A204.1 (cell line): ENCODE data around the gene SRSF10.
"Not testable (repeated sequence)": the region's sequence is repeated elsewhere in the genome, so short reads cannot be mapped to it uniquely, and the experiment has no call there.

Experiments used
- FAIRE-seq: peaks from 2 replicates; lab custom pipeline; 2012; peaks lifted over from hg19 to GRCh38; lab: Jason Lieb, UNC

SRSF10 gene

GRCh38 chr1:23997812-23998211 lies 17.7 kb upstream of the SRSF10 start:
- no peak for FAIRE-seq

- FAIRE-seq: no peak
Observed at GRCh38 chr1:23996700-23997229, 16.6 kb upstream of the SRSF10 start.

- FAIRE-seq: no peak
Observed at GRCh38 chr1:23995431-23995837, 15.3 kb upstream of the SRSF10 start.

DNA sequence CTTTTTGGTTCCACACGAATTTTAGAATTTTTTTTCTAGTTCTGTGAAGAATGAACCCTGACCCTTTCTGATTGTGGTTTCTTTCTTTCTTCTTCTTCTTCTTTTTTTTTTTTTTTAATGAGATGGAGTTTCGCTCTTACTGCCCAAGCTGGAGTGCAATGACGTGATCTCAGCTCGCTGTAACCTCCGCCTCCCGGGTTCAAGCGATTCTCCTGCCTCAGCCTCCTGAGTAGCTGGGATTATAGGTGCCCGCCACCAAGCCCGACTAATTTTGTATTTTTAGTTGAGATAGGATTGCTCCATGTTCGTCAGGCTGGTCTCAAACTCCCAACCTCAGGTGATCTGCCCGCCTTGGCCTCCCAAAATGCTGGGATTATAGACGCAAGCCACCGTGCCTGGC lies 11.9 kb upstream of the SRSF10 start:
- not testable (repeated sequence) for FAIRE-seq

GRCh38 chr1:23989263-23989662 lies 9.1 kb upstream of the SRSF10 start:
- no peak for FAIRE-seq

- FAIRE-seq: not testable (repeated sequence)
Observed at GRCh38 chr1:23987038-23987437, 6.9 kb upstream of the SRSF10 start.

DNA sequence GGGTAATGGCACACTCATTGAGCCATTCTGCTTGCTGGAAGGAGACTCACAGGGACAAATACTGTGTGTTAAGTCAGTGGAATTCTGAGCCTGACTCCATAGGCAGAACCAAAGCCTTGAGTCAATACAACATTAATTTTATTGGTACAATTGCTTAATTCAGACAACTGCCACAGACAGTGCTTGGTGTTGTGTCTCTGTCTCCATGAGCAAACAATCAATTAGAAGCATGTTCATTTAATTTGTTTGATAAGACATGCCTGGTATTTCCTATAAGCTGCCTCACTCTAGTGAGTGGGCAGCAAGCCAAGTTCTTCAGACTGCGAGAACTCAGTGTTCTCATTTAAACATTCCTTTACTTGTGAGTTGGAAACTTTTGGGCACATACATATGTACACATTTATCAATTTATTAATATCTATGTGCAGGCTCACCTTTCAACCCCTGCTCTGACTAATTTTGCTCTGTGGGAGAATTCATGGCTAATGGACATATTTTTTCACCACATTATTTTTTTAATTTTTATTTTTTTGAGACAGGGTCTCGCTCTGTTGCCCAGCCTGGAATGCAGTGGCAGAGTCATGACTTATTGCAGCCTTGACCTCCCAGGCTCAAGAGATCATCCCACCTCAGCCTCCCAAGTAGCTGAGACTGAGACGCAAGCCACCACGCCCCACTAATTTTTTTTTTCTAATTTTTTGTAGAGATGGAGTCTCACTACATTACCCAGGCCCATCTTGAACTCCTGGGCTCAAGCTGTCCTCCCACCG lies 4.5 kb upstream of the SRSF10 start:
- FAIRE-seq: no peak

DNA sequence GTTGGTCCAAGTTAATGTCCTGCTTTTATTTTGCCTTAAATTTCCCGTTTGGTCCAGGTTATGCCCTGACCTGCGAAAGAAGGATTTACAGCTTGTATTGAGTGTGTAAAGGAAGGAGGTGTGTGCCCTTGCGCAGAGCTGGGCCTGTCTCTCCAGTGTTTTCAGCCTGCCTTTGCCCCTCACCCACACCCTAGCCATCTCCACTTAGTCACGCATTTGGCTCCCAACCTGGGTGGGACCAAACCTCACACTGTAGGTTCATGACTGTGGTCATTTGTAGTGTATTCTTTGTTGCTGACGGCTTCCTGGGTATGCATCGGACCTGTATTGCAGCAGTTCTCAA lies 572 bp upstream of the SRSF10 start:
- no peak for FAIRE-seq

GRCh38 chr1:23979387-23979880 lies 693 bp downstream of the SRSF10 start:
- no peak for FAIRE-seq

DNA sequence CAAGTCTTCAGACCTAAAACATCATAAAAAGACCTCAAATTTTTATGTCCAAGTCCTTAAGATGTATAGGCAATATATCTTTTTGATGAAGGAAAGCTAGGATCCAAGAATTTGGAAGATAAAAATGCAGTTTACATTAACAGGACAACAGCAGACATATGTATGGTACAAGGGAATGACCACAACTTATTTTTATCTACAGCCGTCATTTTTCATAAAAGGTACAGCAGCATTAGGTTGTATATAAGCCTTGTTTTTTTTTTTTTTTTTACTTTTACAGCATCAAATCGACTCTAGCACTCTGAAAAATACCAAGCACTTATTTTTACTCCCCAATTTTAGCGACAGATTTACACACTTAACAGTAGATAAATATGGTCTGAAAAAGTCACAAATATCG lies 1.3 kb downstream of the SRSF10 start:
- FAIRE-seq: no peak

DNA sequence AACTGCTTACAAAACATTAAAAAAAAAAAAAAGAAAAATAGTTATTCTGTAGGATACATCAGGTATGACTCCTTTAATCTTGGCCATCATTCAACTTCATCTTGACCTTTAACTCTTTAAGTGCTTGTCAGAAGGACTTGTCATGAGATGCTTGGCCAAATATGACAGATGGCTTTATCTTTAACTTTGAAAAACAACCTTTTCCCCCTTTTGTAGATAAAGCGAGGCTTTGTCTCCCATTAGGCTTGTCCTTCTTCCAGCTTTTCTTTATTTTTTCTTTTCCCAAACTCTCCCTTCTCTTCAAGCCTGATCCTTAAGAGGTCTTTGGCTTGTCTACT lies 2.3 kb downstream of the SRSF10 start:
- FAIRE-seq: no peak

DNA sequence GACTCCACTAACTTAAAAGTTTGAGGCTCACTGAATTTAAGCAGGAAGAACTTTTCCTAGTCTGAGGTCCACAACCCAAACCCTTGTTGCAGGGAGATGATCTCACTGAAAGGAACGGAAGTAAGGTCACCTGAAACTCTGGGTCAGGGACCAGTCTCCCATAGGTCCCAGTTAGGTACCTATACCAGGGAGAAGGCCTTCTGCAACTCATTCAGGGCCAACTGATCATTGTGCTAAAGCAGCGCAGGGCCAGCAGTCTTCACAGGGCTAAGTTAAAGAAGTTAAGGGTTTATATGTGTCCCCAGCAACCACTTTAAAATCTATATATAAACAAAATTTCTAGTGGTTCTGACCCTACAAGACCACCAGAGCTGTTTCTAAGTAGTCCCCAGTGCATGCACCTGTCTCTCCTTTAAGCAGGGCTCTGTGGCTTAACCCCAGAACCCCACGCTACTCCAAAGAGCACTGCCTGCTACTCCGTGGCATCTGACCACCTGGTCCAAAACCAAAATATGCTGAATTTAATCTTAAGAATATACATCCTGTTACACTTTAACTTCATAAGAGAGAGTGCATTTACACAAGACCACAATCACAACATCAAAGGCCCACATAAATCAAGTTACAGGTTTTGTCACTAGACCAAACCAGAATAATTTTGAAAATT lies 2.8 kb downstream of the SRSF10 start:
- no peak for FAIRE-seq

GRCh38 chr1:23967871-23968270 lies 12.3 kb downstream of the SRSF10 start:
- FAIRE-seq: no peak

DNA sequence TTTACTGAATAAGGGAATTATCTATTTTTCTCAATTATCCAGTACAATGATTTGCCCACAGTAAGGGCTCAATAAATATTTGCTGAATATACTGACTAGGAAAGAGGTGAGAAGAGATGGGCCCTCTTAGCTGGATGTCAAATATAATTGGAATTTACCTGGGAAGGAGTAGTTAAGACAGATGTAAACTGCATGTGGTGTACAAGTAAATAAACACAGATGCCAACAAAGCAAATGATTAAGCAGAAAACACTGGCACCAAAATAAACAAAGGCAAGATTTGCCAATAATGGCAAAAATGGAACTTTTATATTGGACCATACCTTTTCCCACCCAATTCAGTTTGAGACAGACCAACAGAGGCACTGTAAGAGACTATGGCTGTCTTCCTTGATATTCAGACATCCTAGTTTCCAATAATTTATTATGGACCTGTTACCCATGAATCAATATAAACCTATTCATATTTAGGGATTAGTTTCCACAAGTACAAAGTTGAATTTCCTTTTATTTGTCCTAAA lies 13.1 kb downstream of the SRSF10 start:
- no peak for FAIRE-seq

DNA sequence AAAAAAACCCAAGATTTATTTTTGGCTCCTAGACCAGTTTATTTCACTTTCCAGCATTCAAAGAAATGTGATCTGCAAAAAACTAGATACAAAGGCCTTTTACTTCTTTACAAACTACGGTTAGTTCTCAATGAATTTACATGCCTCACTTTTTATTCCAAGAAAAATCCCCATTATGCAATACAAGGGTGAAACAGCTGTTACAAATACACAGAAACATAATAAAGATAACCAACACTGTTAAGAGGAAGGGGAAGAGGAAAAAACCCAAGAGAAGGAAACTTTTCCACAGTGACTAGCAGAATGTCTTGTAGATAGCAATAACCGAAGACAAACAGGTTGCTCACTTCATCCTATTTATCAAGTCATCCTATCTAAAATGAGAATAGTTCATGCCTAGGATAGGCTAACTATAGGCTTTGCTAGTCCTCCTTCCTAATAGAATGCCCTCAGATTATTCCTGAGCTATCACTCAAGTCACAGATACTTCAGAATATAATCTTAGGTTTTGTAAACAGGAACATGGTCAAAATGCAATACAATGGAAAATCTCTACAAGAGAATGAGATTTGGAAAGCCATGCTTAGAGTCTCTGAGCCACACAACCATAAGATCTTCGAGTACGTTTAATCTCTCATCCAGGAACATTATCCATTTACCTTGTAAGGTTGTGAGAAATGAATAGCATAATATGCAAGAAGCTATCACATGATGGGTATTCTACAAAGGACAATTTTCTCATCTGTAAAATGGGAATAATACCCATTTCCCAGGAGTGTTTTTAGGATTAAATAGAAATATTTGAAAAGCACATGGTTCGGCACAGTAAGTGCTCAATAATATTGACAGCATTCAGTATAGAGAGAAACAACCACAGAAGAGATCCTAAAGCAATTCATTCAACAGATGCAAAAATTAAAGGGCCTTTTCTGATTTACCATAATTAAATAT lies 15.1 kb downstream of the SRSF10 start:
- FAIRE-seq: no peak

- FAIRE-seq: no peak
Observed at GRCh38 chr1:23964235-23964668, 15.9 kb downstream of the SRSF10 start.

GRCh38 chr1:23963617-23964234 lies 16.4 kb downstream of the SRSF10 start:
- FAIRE-seq: no peak

- FAIRE-seq: no peak
Observed at GRCh38 chr1:23960291-23961020, 19.7 kb downstream of the SRSF10 start.

GRCh38 chr1:23959461-23960290 lies 20.5 kb downstream of the SRSF10 start, which contains the start of gene PNRC2:
Gene PNRC2, plus strand, starts transcription at chr1:23959828. Its CDS starts 1,630 bp downstream, at chr1:23961458.
- FAIRE-seq: peak; percentile 90
